ENCODE measurements around the gene NCAM1. TPM values are rescaled to one million over a fixed set of nuclear protein-coding genes. Genes with fewer than 3 reads are reported as not detected.

NCAM1 gene
- total and polyA plus RNA-seq, 2 donors (not counting 3 experiments of a cell fraction or from before 2014, with no cell fraction given) = 0.03 TPM; not detected in 1

GRCh38 chr11:113304916-113305315 lies 343.7 kb downstream of the NCAM1 start:
- DNase-seq (ENCODE audit: low read depth, low spot score) (no peak), FAIRE-seq (no peak)
- Histone ChIP-seq H3K36me3 (ENCODE audit: control insufficient read depth in 2 of 2, extremely low read depth in 1 of 2, insufficient read depth in 2 of 2, low read length in 2 of 2) (no peaks in the 10 kb centered on the region), H3K79me2 (ENCODE audit: control insufficient read depth, insufficient read depth, low read length) (no peaks in the 10 kb centered on the region), H3K4me2 (ENCODE audit: insufficient read depth, low read length) (no peak overlapping the region), H3K9ac (replicated peaks; ENCODE audit: extremely low read depth, insufficient read depth, low read length) (no peak overlapping the region), H3K4me3 (replicated peaks in 1 of 3; ENCODE audit: insufficient read depth in 1 of 3, low read depth in 1 of 3, low read length in 3 of 3) (no peak overlapping the region), H3K27me3 (ENCODE audit: control insufficient read depth in 2 of 2, insufficient read depth in 2 of 2, low read length in 2 of 2) (peaks cover 2 to 5% of the 10 kb centered on the region in 2 experiments), H3K9me1 (replicated peaks; ENCODE audit: control insufficient read depth, extremely low read depth, insufficient read depth, low read length) (no peaks in the 10 kb centered on the region), H3K27ac (ENCODE audit: insufficient read depth, low read depth, low read length) (no peak overlapping the region), H3K4me1 (ENCODE audit: control insufficient read depth, extremely low read depth, insufficient read depth, low read length) (no peaks in the 10 kb centered on the region), H2AFZ (ENCODE audit: low read depth, low read length) (no peak overlapping the region), H4K20me1 (replicated peaks; ENCODE audit: control insufficient read depth, extremely low read depth, insufficient read depth, low read length) (no peaks in the 10 kb centered on the region), H3K9me3 (replicated peaks; ENCODE audit: control insufficient read depth, insufficient read depth, low read length) (no peaks in the 10 kb centered on the region)
- POLR2A ChIA-PET = no interaction called here
- dilution Hi-C loops (cut with MboI; ENCODE audit: extremely low pct_ligation_motif_present, low sequenced_read_pairs) = no loop called here
- TF ChIP-seq JUN (IDR thresholded peaks at IDR 0.05; ENCODE audit: borderline replicate concordance, insufficient read depth, insufficient read length, low read depth) (no peak), FOS (IDR thresholded peaks at IDR 0.05; ENCODE audit: borderline replicate concordance, insufficient read depth, low read length) (no peak), EZH2 (IDR thresholded peaks at IDR 0.05; ENCODE audit: borderline replicate concordance, low read depth, low read length, severe bottlenecking) (no peak), POLR2A (IDR thresholded peaks at IDR 0.05; ENCODE audit: low read depth, low read length) (no peak), MYC (IDR thresholded peaks at IDR 0.05; ENCODE audit: low read depth, low read length) (no peak), CTCF (IDR thresholded peaks at IDR 0.05; ENCODE audit: extremely low read depth in 1 of 2, insufficient read depth in 1 of 2, low read depth in 1 of 2, low read length in 2 of 2) (no peak), POLR2AphosphoS5 (IDR thresholded peaks at IDR 0.05; ENCODE audit: insufficient read depth, low read depth, low read length) (no peak), GATA2 (IDR thresholded peaks at IDR 0.05; ENCODE audit: insufficient read depth, insufficient read length, low read depth, low read length) (no peak)
- BruUV-seq (replicated peaks) = no TSS peak
- intact Hi-C loops (cut with micrococcal nuclease) = loop anchor here (1.0 to 2.0 kb wide), 3 partner anchors 227 to 491 kb away; no protein-coding TSS in a partner anchor
- CTCF ChIA-PET = interaction anchor here (0.9 to 5.1 kb wide), 7 partner anchors 8 to 1085 kb away, joined by 3 to 67 read pairs (median 4); partner anchors contain the start of gene TTC12

Data from endothelial cell of umbilical vein (primary cell).